Colonic mucosa (tissue), 4 donors: ENCODE results near the gene TMEM143. TPM values are rescaled to one million over a fixed set of nuclear protein-coding genes. Genes with fewer than 3 reads are reported as not detected.

Experiments
- DNase-seq: peaks from one replicate; pipeline ENCODE4 v3.0.0-alpha.2; 2020
- H3K27ac ChIP-seq: fragments of 200-600 bp; one replicate; pipeline ENCODE4 v1.8.0; 2021
- H3K27me3 ChIP-seq: fragments of 200-600 bp; one replicate; pipeline ENCODE4 v1.8.0; 2021
- H3K36me3 ChIP-seq: fragments of 200-600 bp; one replicate; pipeline ENCODE4 v1.8.0; 2021
- H3K4me1 ChIP-seq: fragments of 200-600 bp; one replicate; pipeline ENCODE4 v1.8.0; 2021; ENCODE audit warnings: mild to moderate bottlenecking
- H3K4me3 ChIP-seq: fragments of 200-600 bp; one replicate; pipeline ENCODE4 v1.8.0; 2021
- H3K9ac ChIP-seq, 2 donors: one replicate each; pipeline ENCODE4 v1.7.0; 2013; ENCODE audit warnings: control low read depth in 2 of 2, low read depth in 2 of 2, low read length in 2 of 2
- H3K9me3 ChIP-seq: fragments of 200-600 bp; one replicate; pipeline ENCODE4 v1.8.0; 2021
- CTCF ChIP-seq: fragments of 200-600 bp; IDR thresholded peaks from one replicate; pipeline ENCODE4 v1.8.0; 2022; ENCODE audit warnings: antibody characterized with exemption, mild to moderate bottlenecking
- intact Hi-C: fragments of 100-400 bp; cut with DNase I; formaldehyde crosslinking; loops from one replicate; pipeline ENCODE4 v1.14.1; 2022
- total RNA-seq, 2 donors: library from RNA; stranded (reverse); fragmentation: NEBNext Ultra II Directional in 1 of 2; extraction: Animal tissue kit (Norgen Biotek cat#: 25700) in 1 of 2; gene quantifications; one replicate each; pipeline ENCODE4 v1.2.1, GENCODE V29; 2021
- donor health status: healthy.
- donor health status: DM: no; HTN: no; CAD: no.
- donor health status: DM: no; HTN: no; CAD: no.

The TMEM143 gene
- total RNA-seq, 2 donors from 2014 or later = 8.9 to 18.2 TPM

DNA sequence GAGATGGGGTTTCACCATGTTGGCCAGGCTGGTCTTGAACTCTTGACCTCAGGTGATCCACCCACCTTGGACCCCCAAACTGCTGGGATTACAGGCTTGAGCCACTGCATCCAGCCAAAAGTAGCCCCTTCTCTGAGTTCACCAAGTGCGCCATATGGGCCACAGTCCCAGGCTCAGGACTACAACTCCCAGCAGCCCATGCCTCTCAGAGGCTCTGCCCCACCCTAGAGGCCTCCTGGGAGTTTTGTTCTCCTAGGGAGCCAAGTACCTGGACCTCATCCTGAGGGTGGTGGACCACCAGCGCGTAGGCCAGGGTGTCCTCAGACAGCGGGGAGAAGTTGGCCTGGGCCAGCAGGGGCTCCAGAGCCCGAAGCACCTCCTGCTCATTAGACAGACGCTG, 18.8 kb downstream of the TMEM143 start:
- H3K4me1 ChIP-seq = no peaks in the 10 kb centered on the region
- H3K27me3 ChIP-seq = no peaks in the 10 kb centered on the region
- no peak overlapping the region for H3K27ac ChIP-seq
- TF ChIP-seq CTCF = no peak
- DNase-seq = no peak
- H3K9me3 ChIP-seq = no peaks in the 10 kb centered on the region
- no peaks in the 10 kb centered on the region for H3K36me3 ChIP-seq
- H3K4me3 ChIP-seq = no peak overlapping the region
- intact Hi-C loops = loop anchor here (10.0 kb wide), 1 partner anchor 80 kb away; no protein-coding TSS in a partner anchor
- H3K9ac ChIP-seq = no peak overlapping the region

DNA sequence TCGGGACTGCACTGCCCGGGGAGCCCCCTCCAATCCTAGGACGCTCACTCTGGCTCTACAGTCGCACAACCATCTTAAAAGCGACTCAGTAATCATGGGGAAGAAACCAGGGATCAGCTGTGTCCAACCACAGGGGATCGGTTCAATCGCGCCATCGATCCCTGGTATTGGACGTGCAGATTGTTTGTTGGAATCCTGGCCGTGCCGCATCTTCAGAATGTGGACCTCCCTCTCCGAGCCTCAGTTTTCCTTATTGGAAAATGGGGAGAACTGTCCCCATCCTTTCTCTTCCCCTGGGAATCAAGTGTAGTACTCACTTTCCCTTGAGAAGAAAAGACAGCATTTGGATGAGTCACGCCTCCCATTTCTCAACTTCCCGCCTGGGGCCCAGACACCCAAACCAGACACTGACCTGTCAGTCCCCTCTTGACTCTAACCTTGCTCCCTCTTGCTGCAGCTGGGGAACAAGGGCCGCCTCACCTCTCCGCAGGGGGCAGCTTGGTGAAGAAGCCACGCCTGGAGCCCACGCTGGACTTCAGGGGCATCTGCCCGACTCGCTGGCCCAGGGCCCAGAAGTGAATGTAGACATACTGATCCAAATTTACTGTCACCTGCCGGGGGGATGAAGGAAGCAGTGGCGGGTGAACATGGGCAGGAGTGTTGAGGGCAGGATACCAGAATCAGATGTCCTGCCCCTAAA, 20.7 kb downstream of the TMEM143 start:
- intact Hi-C loops = loop anchor here (10.0 kb wide), 1 partner anchor 78 kb away; no protein-coding TSS in a partner anchor
- no peaks in the 10 kb centered on the region for H3K9me3 ChIP-seq
- no peak for TF ChIP-seq CTCF

GRCh38 chr19:48342414-48342738, 21.4 kb downstream of the TMEM143 start:
- intact Hi-C loops = loop anchor here (10.0 kb wide), 1 partner anchor 78 kb away; no protein-coding TSS in a partner anchor
- H3K9me3 ChIP-seq = no peaks in the 10 kb centered on the region
- no peak overlapping the region for H3K4me3 ChIP-seq
- no peaks in the 10 kb centered on the region for H3K27me3 ChIP-seq
- H3K36me3 ChIP-seq = no peaks in the 10 kb centered on the region
- H3K9ac ChIP-seq = no peak overlapping the region
- no peak for DNase-seq
- no peak for TF ChIP-seq CTCF
- H3K27ac ChIP-seq = no peak overlapping the region
- H3K4me1 ChIP-seq = no peaks in the 10 kb centered on the region

More for the DNA sequence above, 20.7 kb downstream of the TMEM143 start:
- no peaks in the 10 kb centered on the region for H3K36me3 ChIP-seq
- H3K4me3 ChIP-seq = no peak overlapping the region
- H3K4me1 ChIP-seq = no peaks in the 10 kb centered on the region
- no peak overlapping the region for H3K27ac ChIP-seq
- no peak for DNase-seq
- no peaks in the 10 kb centered on the region for H3K27me3 ChIP-seq
- no peak overlapping the region for H3K9ac ChIP-seq

GRCh38 chr19:48341515-48342413, 22.0 kb downstream of the TMEM143 start:
- Histone ChIP-seq H3K27me3 (no peaks in the 10 kb centered on the region), H3K9ac (no peak overlapping the region), H3K4me1 (no peaks in the 10 kb centered on the region), H3K9me3 (no peaks in the 10 kb centered on the region), H3K4me3 (no peak overlapping the region), H3K36me3 (no peaks in the 10 kb centered on the region), H3K27ac (no peak overlapping the region)
- intact Hi-C loops = loop anchor here (10.0 kb wide), 1 partner anchor 77 kb away; no protein-coding TSS in a partner anchor
- TF ChIP-seq CTCF = no peak
- DNase-seq = no peak

- intact Hi-C loops = loop anchor here (10.0 kb wide), 1 partner anchor 76 kb away; no protein-coding TSS in a partner anchor
- Histone ChIP-seq H3K27ac (no peak overlapping the region), H3K9ac (no peak overlapping the region)
Measured at GRCh38 chr19:48340995-48341394, 22.7 kb downstream of the TMEM143 start.

More at GRCh38 chr19:48340995-48341394, 22.7 kb downstream of the TMEM143 start:
- H3K4me3 ChIP-seq = no peak overlapping the region
- H3K36me3 ChIP-seq = no peaks in the 10 kb centered on the region
- no peak for DNase-seq
- no peaks in the 10 kb centered on the region for H3K27me3 ChIP-seq
- TF ChIP-seq CTCF = no peak
- no peaks in the 10 kb centered on the region for H3K4me1 ChIP-seq
- H3K9me3 ChIP-seq = no peaks in the 10 kb centered on the region
